BE2C (cell line): ENCODE measurements around the gene OR52A1.

Experiments used
- DNase-seq: peaks from one replicate; pipeline ENCODE4 v3.0.0-alpha.2; 2020
- H3K27me3 ChIP-seq: fragments of 250-450 bp; sonication (Bioruptor Pico); 2 replicates; pipeline ENCODE4 v1.5.1; 2020; ENCODE audit warnings: mild to moderate bottlenecking
- H3K36me3 ChIP-seq: fragments of 250-450 bp; sonication (Bioruptor Pico); 2 replicates; pipeline ENCODE4 v1.5.1; 2020; ENCODE audit warnings: mild to moderate bottlenecking
- H3K4me1 ChIP-seq: fragments of 250-450 bp; sonication (Bioruptor Pico); 2 replicates; pipeline ENCODE4 v1.5.1; 2020
- H3K4me3 ChIP-seq: 2 replicates; pipeline ENCODE4 v1.5.1; 2011; ENCODE audit warnings: low read depth, low read length
- H3K9me3 ChIP-seq: fragments of 250-450 bp; sonication (Bioruptor Pico); 2 replicates; pipeline ENCODE4 v1.5.1; 2020
- TF ChIP-seq, protein P1 (sequence below): IDR thresholded peaks from 2 replicates; pipeline ENCODE4 v1.5.1; 2012; ENCODE audit warnings: mild to moderate bottlenecking, low read depth, low read length

OR52A1 gene

GRCh38 chr11:5118893-5119292 is 35.7 kb downstream of the OR52A1 start:
- Histone ChIP-seq H3K4me1 (no peaks in the 10 kb centered on the region), H3K27me3 (no peaks in the 10 kb centered on the region), H3K36me3 (no peaks in the 10 kb centered on the region), H3K4me3 (no peak overlapping the region), H3K9me3 (no peaks in the 10 kb centered on the region)
- no peak for DNase-seq
- TF ChIP-seq, protein P1, sequence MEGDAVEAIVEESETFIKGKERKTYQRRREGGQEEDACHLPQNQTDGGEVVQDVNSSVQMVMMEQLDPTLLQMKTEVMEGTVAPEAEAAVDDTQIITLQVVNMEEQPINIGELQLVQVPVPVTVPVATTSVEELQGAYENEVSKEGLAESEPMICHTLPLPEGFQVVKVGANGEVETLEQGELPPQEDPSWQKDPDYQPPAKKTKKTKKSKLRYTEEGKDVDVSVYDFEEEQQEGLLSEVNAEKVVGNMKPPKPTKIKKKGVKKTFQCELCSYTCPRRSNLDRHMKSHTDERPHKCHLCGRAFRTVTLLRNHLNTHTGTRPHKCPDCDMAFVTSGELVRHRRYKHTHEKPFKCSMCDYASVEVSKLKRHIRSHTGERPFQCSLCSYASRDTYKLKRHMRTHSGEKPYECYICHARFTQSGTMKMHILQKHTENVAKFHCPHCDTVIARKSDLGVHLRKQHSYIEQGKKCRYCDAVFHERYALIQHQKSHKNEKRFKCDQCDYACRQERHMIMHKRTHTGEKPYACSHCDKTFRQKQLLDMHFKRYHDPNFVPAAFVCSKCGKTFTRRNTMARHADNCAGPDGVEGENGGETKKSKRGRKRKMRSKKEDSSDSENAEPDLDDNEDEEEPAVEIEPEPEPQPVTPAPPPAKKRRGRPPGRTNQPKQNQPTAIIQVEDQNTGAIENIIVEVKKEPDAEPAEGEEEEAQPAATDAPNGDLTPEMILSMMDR, result no peak

- H3K9me3 ChIP-seq, result no peaks in the 10 kb centered on the region
- H3K27me3 ChIP-seq, result no peaks in the 10 kb centered on the region
- TF ChIP-seq, protein P1, result no peak
- H3K4me1 ChIP-seq, result no peaks in the 10 kb centered on the region
- no peak overlapping the region for H3K4me3 ChIP-seq
- DNase-seq, result no peak
- H3K36me3 ChIP-seq, result no peaks in the 10 kb centered on the region
Measured at GRCh38 chr11:5117588-5117987, 37.0 kb downstream of the OR52A1 start.

DNA sequence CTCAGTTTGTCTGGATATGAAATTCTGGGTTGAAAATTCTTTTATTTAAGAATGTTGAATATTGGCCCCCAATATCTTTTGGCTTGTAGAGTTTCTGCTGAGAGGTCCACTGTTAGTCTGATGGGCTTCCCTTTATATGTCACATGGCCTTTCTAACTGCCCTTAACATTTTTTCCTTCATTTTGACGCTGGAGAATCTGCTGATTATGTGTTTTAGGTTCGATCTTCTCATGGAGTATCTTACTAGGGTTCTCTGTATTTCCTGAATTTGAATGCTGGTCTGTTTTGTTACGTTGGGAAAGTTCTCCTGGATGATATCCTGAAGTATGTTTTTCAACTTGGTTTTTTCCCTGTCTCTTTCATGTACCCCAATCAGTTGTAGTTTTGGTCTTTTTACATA is 39.2 kb downstream of the OR52A1 start:
- no peak overlapping the region for H3K4me3 ChIP-seq
- no peaks in the 10 kb centered on the region for H3K36me3 ChIP-seq
- H3K4me1 ChIP-seq, result no peaks in the 10 kb centered on the region
- no peak for DNase-seq
- no peaks in the 10 kb centered on the region for H3K27me3 ChIP-seq
- H3K9me3 ChIP-seq, result no peaks in the 10 kb centered on the region
- TF ChIP-seq, protein P1, result no peak

GRCh38 chr11:5107285-5107684 is 47.3 kb downstream of the OR52A1 start:
- H3K4me3 ChIP-seq, result no peak overlapping the region
- DNase-seq, result no peak
- no peaks in the 10 kb centered on the region for H3K4me1 ChIP-seq
- H3K36me3 ChIP-seq, result no peaks in the 10 kb centered on the region
- no peaks in the 10 kb centered on the region for H3K27me3 ChIP-seq
- H3K9me3 ChIP-seq, result no peaks in the 10 kb centered on the region
- TF ChIP-seq, protein P1, result no peak

DNA sequence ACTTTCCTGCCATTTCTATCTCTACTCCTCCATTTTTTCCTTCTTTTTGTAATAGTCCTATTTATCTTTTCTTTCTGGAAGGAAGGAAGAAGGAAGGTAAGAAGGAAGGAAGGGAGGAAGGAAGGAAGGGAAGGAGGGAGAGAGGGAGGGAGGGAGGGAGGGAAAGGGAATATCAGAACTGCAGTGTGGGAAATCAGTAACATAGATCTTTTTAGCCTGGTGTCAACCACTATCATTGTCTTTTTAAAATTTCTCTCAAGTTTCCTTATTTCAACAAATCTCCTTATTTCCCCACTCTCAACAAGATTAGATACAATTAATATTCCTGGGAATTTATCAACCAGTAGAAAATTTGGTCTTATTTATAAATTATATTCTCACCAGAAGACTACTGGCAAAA is 51.5 kb downstream of the OR52A1 start:
- TF ChIP-seq, protein P1, result no peak
- no peak for DNase-seq
- Histone ChIP-seq H3K27me3 (no peaks in the 10 kb centered on the region), H3K36me3 (no peaks in the 10 kb centered on the region), H3K4me3 (no peak overlapping the region), H3K4me1 (no peaks in the 10 kb centered on the region), H3K9me3 (no peaks in the 10 kb centered on the region)

DNA sequence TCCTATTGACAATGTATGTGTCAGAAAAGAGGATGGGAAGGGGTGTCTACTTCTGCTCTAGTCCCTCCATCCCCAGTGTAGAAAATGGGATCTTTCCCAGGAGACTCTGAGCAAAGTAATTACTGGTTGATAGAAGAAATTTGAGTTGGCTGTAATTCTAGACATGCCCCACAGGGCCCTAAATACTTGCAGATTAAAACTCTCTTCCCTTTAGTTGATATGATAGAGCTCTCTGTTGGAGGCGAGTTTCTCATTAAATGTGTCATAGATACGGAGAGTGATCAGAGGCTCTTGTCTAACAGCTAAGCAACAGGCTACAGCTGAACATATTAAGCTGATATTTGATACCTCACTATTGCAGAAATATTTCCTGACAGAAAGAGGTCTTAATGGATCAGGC is 52.3 kb downstream of the OR52A1 start:
- no peak for DNase-seq
- Histone ChIP-seq H3K36me3 (no peaks in the 10 kb centered on the region), H3K27me3 (no peaks in the 10 kb centered on the region), H3K9me3 (no peaks in the 10 kb centered on the region), H3K4me3 (no peak overlapping the region), H3K4me1 (no peaks in the 10 kb centered on the region)
- TF ChIP-seq, protein P1, result no peak
